Epidermal melanocyte (primary cell): Measurements from ENCODE around the gene METTL24.

Experiments used
- DNase-seq: peaks from one replicate; pipeline ENCODE4 v3.0.0; 2011; ENCODE audit warnings: low spot score; ENCODE audit not compliant: insufficient read length

Gene METTL24

GRCh38 chr6:110201151-110201884 lies 156.8 kb downstream of the METTL24 start:
- DNase-seq, result no peak

- no peak for DNase-seq
Observed at GRCh38 chr6:110198561-110198960, 159.6 kb downstream of the METTL24 start.

- DNase-seq, result no peak
Observed at GRCh38 chr6:110196874-110197273, 161.3 kb downstream of the METTL24 start.

DNA sequence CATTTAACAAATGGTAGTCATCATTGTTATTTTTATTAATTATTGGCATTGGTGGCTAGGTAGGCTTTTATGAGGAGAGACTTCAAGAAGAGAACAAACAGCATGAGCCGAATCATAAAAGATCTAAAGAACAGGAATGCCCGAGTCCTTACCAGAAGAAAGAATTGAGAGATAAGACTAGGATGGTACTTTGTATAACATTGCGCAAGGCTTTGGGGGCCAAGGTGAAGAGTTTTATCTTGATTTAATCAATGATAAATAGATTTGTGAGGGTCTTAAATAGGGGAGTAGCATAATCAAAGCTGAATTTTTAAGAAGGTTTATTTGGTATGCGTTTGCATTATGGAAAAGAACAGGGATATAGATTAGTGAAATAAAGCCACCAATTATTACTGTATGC lies 162.5 kb downstream of the METTL24 start:
- no peak for DNase-seq
